Right lobe of liver (tissue), 4 donors: Measurements from ENCODE around the gene GOLGB1.

ENCODE experiments used
- POLR2A ChIP-seq: fragments of 450-650 bp; IDR thresholded peaks from one replicate; pipeline ENCODE4 v1.6.1; 2017; ENCODE audit warnings: antibody characterized with exemption, mild to moderate bottlenecking
- TF ChIP-seq, protein P1 (sequence below), 4 donors: fragments of 200-600 bp in 3 of 4; fragments of 450-650 bp in 1 of 4; IDR thresholded peaks; one replicate each; pipeline versions ENCODE4 v1.5.1 to v1.8.0; 2016 to 2022; ENCODE audit warnings: antibody characterized with exemption in 4 of 4, mild to moderate bottlenecking in 2 of 4
- donor health status: DM: no; HTN: no; CAD: no.
- donor health status: DM: no; HTN: no; CAD: no.
- donor health status: DM: no; HTN: yes; CAD: no.

DNA sequence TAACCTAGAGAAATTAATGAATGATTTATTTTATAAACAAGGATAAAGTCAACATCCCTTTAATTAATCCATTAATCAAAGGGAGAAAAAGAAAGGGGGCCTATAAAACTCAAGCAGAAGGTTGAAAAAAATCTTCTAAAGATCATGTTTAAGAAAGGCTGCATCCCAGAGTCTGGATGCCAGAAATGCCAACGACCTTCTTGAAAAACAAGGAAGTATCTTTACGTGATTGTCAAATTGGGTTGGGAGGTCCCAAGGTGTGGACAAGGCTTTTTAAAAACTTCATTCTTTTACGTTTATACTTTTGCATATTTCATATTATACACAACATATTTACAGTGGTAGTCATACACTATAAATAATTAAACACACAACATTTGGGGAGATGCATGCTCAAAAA is 1.6 kb downstream of the GOLGB1 start:
- no peak for TF ChIP-seq POLR2A
- TF ChIP-seq, protein P1, sequence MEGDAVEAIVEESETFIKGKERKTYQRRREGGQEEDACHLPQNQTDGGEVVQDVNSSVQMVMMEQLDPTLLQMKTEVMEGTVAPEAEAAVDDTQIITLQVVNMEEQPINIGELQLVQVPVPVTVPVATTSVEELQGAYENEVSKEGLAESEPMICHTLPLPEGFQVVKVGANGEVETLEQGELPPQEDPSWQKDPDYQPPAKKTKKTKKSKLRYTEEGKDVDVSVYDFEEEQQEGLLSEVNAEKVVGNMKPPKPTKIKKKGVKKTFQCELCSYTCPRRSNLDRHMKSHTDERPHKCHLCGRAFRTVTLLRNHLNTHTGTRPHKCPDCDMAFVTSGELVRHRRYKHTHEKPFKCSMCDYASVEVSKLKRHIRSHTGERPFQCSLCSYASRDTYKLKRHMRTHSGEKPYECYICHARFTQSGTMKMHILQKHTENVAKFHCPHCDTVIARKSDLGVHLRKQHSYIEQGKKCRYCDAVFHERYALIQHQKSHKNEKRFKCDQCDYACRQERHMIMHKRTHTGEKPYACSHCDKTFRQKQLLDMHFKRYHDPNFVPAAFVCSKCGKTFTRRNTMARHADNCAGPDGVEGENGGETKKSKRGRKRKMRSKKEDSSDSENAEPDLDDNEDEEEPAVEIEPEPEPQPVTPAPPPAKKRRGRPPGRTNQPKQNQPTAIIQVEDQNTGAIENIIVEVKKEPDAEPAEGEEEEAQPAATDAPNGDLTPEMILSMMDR (IDR thresholded peaks at IDR 0.05): no peak
